SK-N-MC (cell line): ENCODE data around the gene GNG8.

ENCODE experiments used
- EZH2 ChIP-seq: fragments of 200-600 bp; sonication (generic); IDR thresholded peaks from one replicate; pipeline ENCODE4 v1.6.1; 2017; ENCODE audit warnings: antibody characterized with exemption
- POLR2AphosphoS5 ChIP-seq: IDR thresholded peaks from 2 replicates; pipeline ENCODE4 v1.6.1; 2012; ENCODE audit warnings: mild to moderate bottlenecking, low read depth, low read length, borderline replicate concordance

DNA sequence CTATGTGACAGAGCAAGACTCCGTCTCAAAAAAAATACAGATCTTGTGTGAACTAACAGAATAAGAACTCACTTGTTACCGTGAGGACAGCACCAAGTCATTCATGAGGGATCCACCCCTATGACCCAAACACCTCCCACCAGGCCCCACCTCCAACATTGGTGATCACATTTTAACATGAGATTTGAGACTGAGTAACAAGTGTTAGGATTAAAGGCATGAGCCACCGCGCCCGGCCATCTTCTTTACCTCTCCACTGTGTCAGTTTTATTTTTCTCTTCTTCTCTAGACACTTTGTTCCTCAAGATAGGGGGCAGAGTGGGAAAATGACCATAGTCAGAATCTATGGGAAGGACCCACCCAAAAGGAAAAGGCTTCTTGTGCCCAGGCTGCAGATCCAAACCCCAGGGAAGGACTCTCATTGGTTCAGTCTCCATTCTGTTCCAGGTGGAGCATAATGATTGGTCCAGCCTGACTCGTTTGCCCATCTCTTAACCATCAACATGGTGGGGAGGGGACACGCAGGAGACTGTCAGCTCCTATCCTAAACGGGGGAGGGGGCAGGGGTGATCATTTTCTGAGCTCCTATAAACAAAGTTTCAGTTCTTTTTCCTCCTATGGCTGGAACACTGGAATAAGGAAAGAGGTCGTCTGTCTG is 36.2 kb downstream of the GNG8 start:
- TF ChIP-seq POLR2AphosphoS5 (no peak), EZH2 (no peak)
